Activated T-helper 2 cell treated with anti-CD3 and anti-CD28 coated beads, Interferon-gamma antibody, Interleukin-2, Interleukin-4, amounts not matched to agents 10 μg/mL and 5 μg/mL and 100 μg/mL, durations not matched to agents 14 hours and 24 hours and 36 hours (primary cell): ENCODE measurements around the gene MAG. TPM values are rescaled to one million over a fixed set of nuclear protein-coding genes. Genes with fewer than 3 reads are reported as not detected.

Experiments
- DNase-seq: peaks from one replicate; pipeline ENCODE4 v3.0.0; 2021; ENCODE audit warnings: low spot score
- H3K27ac Mint-ChIP-seq: one replicate; pipeline ENCODE4 v1.8.0; 2021; ENCODE audit warnings: mixed read lengths
- H3K27me3 Mint-ChIP-seq: one replicate; pipeline ENCODE4 v1.8.0; 2021; ENCODE audit warnings: low read depth, mixed read lengths
- H3K36me3 Mint-ChIP-seq: one replicate; pipeline ENCODE4 v1.8.0; 2021; ENCODE audit warnings: low read depth, mixed read lengths
- H3K4me1 Mint-ChIP-seq: one replicate; pipeline ENCODE4 v1.8.0; 2021; ENCODE audit warnings: low read depth, mixed read lengths
- H3K4me3 Mint-ChIP-seq: one replicate; pipeline ENCODE4 v1.8.0; 2021; ENCODE audit warnings: low read depth, mild to moderate bottlenecking, moderate library complexity, mixed read lengths
- H3K9me3 Mint-ChIP-seq: one replicate; pipeline ENCODE4 v1.8.0; 2021; ENCODE audit warnings: mixed read lengths
- intact Hi-C: fragments of 100-400 bp; cut with micrococcal nuclease; formaldehyde crosslinking; loops from one replicate; pipeline ENCODE4 v1.15.1; 2023
- total RNA-seq: library from RNA; stranded (reverse); gene quantifications from 2 replicates; pipeline ENCODE4 v1.2.3, GENCODE V29; 2022

MAG gene
- total RNA-seq, 1 donor from 2014 or later, result 0.37 TPM

GRCh38 chr19:35314031-35314430 is 22.1 kb downstream of the MAG start:
- no peak overlapping the region for H3K27ac Mint-ChIP-seq
- peaks cover 8% of the 10 kb centered on the region for H3K4me1 Mint-ChIP-seq
- no peak overlapping the region for H3K4me3 Mint-ChIP-seq
- intact Hi-C loops, result no loop called here
- H3K36me3 Mint-ChIP-seq, result no peaks in the 10 kb centered on the region
- H3K9me3 Mint-ChIP-seq, result no peaks in the 10 kb centered on the region
- DNase-seq, result no peak
- no peaks in the 10 kb centered on the region for H3K27me3 Mint-ChIP-seq

GRCh38 chr19:35314858-35315470 is 23.0 kb downstream of the MAG start:
- DNase-seq, result no peak
- Mint-ChIP-seq H3K27me3 (no peaks in the 10 kb centered on the region), H3K36me3 (no peaks in the 10 kb centered on the region), H3K9me3 (no peaks in the 10 kb centered on the region), H3K4me1 (peaks cover 8% of the 10 kb centered on the region), H3K27ac (no peak overlapping the region), H3K4me3 (no peak overlapping the region)
- intact Hi-C loops, result no loop called here

GRCh38 chr19:35315883-35316282 is 23.9 kb downstream of the MAG start:
- H3K27me3 Mint-ChIP-seq, result no peaks in the 10 kb centered on the region
- no peaks in the 10 kb centered on the region for H3K9me3 Mint-ChIP-seq
- intact Hi-C loops, result no loop called here
- peaks cover 8% of the 10 kb centered on the region for H3K4me1 Mint-ChIP-seq
- H3K4me3 Mint-ChIP-seq, result no peak overlapping the region
- no peaks in the 10 kb centered on the region for H3K36me3 Mint-ChIP-seq
- no peak overlapping the region for H3K27ac Mint-ChIP-seq
- DNase-seq, result no peak

GRCh38 chr19:35316560-35316959 is 24.6 kb downstream of the MAG start:
- no peaks in the 10 kb centered on the region for H3K27me3 Mint-ChIP-seq
- H3K4me1 Mint-ChIP-seq, result peaks cover 8% of the 10 kb centered on the region
- DNase-seq, result no peak

GRCh38 chr19:35317464-35318043 is 25.6 kb downstream of the MAG start:
- Mint-ChIP-seq H3K27me3 (peaks cover 1% of the 10 kb centered on the region), H3K4me1 (peaks cover 8% of the 10 kb centered on the region), H3K9me3 (no peaks in the 10 kb centered on the region), H3K4me3 (no peak overlapping the region), H3K27ac (no peak overlapping the region), H3K36me3 (no peaks in the 10 kb centered on the region)
- DNase-seq, result no peak
- intact Hi-C loops, result no loop called here

More at GRCh38 chr19:35316560-35316959, 24.6 kb downstream of the MAG start:
- H3K4me3 Mint-ChIP-seq, result no peak overlapping the region
- no peak overlapping the region for H3K27ac Mint-ChIP-seq
- intact Hi-C loops, result no loop called here
- no peaks in the 10 kb centered on the region for H3K9me3 Mint-ChIP-seq
- no peaks in the 10 kb centered on the region for H3K36me3 Mint-ChIP-seq

- Mint-ChIP-seq H3K36me3 (no peaks in the 10 kb centered on the region), H3K27ac (no peak overlapping the region), H3K4me3 (no peak overlapping the region), H3K4me1 (peaks cover 8% of the 10 kb centered on the region), H3K9me3 (no peaks in the 10 kb centered on the region), H3K27me3 (peaks cover 1% of the 10 kb centered on the region)
- intact Hi-C loops, result no loop called here
- DNase-seq, result no peak
Measured at GRCh38 chr19:35318679-35319448, 26.9 kb downstream of the MAG start.

- H3K27ac Mint-ChIP-seq, result no peak overlapping the region
- no peaks in the 10 kb centered on the region for H3K36me3 Mint-ChIP-seq
- intact Hi-C loops, result no loop called here
- no peak overlapping the region for H3K4me3 Mint-ChIP-seq
- DNase-seq, result no peak
- peaks cover 3% of the 10 kb centered on the region for H3K27me3 Mint-ChIP-seq
- no peaks in the 10 kb centered on the region for H3K9me3 Mint-ChIP-seq
- H3K4me1 Mint-ChIP-seq, result peaks cover 8% of the 10 kb centered on the region
Measured at GRCh38 chr19:35320065-35320713, 28.2 kb downstream of the MAG start.

GRCh38 chr19:35321291-35321690 is 29.3 kb downstream of the MAG start:
- Mint-ChIP-seq H3K4me3 (no peak overlapping the region), H3K36me3 (no peaks in the 10 kb centered on the region), H3K27me3 (peaks cover 8% of the 10 kb centered on the region), H3K27ac (no peak overlapping the region), H3K4me1 (peaks cover 8% of the 10 kb centered on the region), H3K9me3 (no peaks in the 10 kb centered on the region)
- no peak for DNase-seq
- intact Hi-C loops, result no loop called here

- Mint-ChIP-seq H3K9me3 (no peaks in the 10 kb centered on the region), H3K4me3 (no peak overlapping the region), H3K27me3 (peaks cover 8% of the 10 kb centered on the region), H3K4me1 (peaks cover 8% of the 10 kb centered on the region), H3K36me3 (no peaks in the 10 kb centered on the region), H3K27ac (no peak overlapping the region)
- no peak for DNase-seq
- intact Hi-C loops, result no loop called here
Measured at GRCh38 chr19:35322014-35322413, 30.1 kb downstream of the MAG start.

GRCh38 chr19:35327642-35328041 is 35.7 kb downstream of the MAG start:
- H3K27ac Mint-ChIP-seq, result no peak overlapping the region
- H3K27me3 Mint-ChIP-seq, result peaks cover 6% of the 10 kb centered on the region
- H3K4me3 Mint-ChIP-seq, result no peak overlapping the region
- peaks cover 11% of the 10 kb centered on the region for H3K4me1 Mint-ChIP-seq
- DNase-seq, result no peak
- no peaks in the 10 kb centered on the region for H3K9me3 Mint-ChIP-seq
- intact Hi-C loops, result no loop called here
- no peaks in the 10 kb centered on the region for H3K36me3 Mint-ChIP-seq

- Mint-ChIP-seq H3K9me3 (no peaks in the 10 kb centered on the region), H3K36me3 (no peaks in the 10 kb centered on the region), H3K4me1 (peaks cover 19% of the 10 kb centered on the region), H3K27me3 (peaks cover 6% of the 10 kb centered on the region), H3K27ac (peak within 1 kb of the TSS; percentile 23), H3K4me3 (no peak within 1 kb of the TSS)
- DNase-seq, result no peak
- intact Hi-C loops, result no loop called here
Measured at GRCh38 chr19:35328851-35329285, 36.9 kb downstream of the MAG start, which contains the start of gene CD22. Gene CD22 (plus strand): TSS chr19:35329187. CDS start chr19:35332041, 2,854 bp downstream.

GRCh38 chr19:35329323-35329722 is 37.4 kb downstream of the MAG start:
- intact Hi-C loops, result no loop called here
- Mint-ChIP-seq H3K9me3 (no peaks in the 10 kb centered on the region), H3K27me3 (peaks cover 6% of the 10 kb centered on the region), H3K27ac (no peak overlapping the region), H3K36me3 (no peaks in the 10 kb centered on the region), H3K4me3 (no peak overlapping the region), H3K4me1 (peaks cover 19% of the 10 kb centered on the region)
- DNase-seq, result no peak

GRCh38 chr19:35330475-35330874 is 38.5 kb downstream of the MAG start:
- no peak overlapping the region for H3K27ac Mint-ChIP-seq
- H3K9me3 Mint-ChIP-seq, result no peaks in the 10 kb centered on the region
- H3K27me3 Mint-ChIP-seq, result peaks cover 5% of the 10 kb centered on the region
- no peaks in the 10 kb centered on the region for H3K36me3 Mint-ChIP-seq
- no peak overlapping the region for H3K4me3 Mint-ChIP-seq
- no peak for DNase-seq
- intact Hi-C loops, result no loop called here
- H3K4me1 Mint-ChIP-seq, result peaks cover 21% of the 10 kb centered on the region
